ENCODE results near the gene MGAT3.
A peak's percentile ranks its signal among the peaks of the same experiment; 100 is the strongest.

The MGAT3 gene

DNA sequence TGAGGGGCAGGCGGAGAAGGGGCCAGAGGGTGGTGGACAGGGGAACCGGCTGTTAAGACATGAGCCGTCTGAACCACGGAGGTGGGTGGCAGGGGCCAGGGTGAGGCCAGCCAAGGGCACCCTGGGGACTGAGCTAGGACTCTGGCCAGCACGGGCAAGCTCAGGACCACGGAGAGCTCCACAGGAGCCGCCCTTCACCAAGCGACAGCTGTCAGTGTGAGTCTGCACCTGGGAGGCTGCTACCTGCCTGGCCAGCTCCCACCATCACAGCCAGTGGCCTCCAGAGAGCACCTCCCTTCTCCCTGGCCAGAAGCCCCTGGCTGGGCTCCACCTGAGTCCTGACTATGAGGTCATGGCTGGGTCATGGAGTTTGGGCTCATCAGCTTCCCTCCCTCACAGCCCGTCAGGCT, 21.6 kb downstream of the MGAT3 start:
- H3K36me3 Mint-ChIP-seq (ENCODE audit: low read depth), result no peaks in the 10 kb centered on the region
- peak; percentile 34 for DNase-seq
- H3K9me3 Mint-ChIP-seq, result no peaks in the 10 kb centered on the region
- no peaks in the 10 kb centered on the region for H3K4me1 Mint-ChIP-seq
- H3K27ac Mint-ChIP-seq, result no peak overlapping the region
- no peaks in the 10 kb centered on the region for H3K27me3 Mint-ChIP-seq
- H3K4me3 Mint-ChIP-seq, result no peak overlapping the region
- ATAC-seq, result no peak

DNA sequence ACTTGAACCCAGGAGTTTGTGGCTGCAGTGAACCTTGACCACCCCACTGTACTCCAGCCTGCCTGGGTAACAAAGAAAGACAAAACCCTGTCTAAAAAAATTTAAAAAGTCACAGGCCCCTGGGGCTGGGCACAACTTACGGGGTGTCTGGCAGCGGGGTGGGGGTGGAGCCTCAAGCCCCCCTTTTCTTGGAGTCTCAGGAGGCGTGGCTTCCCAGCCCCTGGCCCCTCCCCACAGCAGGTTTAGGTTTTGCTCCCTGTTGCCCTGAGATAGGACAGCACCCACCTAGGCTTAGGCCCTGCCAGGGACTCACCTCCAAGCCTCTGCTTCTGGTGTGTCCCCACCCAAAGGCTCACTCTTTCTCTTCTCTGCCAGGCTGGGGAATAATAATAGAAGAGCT, 22.4 kb downstream of the MGAT3 start:
- no peaks in the 10 kb centered on the region for H3K27me3 Mint-ChIP-seq
- DNase-seq, result no peak

DNA sequence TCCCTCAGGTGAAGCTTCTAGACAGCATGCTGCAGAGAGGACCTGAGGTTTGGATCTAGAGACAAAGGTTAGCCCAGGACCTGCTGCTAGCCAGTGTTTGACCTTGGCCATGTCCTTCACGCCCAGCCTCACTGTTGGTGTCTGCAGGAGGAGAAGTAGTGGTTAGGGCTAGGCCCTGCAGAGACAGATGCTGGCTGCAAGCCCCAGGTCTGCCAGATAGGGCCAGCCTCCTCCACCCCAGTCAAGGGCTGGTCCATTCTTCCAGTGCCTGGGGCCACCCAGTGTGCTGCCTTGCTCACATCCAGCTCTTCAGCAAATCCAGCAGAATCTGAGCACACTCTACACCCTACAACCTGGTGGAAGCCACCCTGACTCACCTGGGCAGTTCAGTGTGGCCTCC, 23.7 kb downstream of the MGAT3 start:
- H3K4me3 Mint-ChIP-seq, result no peak overlapping the region
- H3K36me3 Mint-ChIP-seq (ENCODE audit: low read depth), result no peaks in the 10 kb centered on the region
- H3K4me1 Mint-ChIP-seq, result no peaks in the 10 kb centered on the region
- DNase-seq (no peak), ATAC-seq (no peak)
- H3K9me3 Mint-ChIP-seq, result no peaks in the 10 kb centered on the region
- no peaks in the 10 kb centered on the region for H3K27me3 Mint-ChIP-seq
- H3K27ac Mint-ChIP-seq, result no peak overlapping the region

More for the DNA sequence above, 22.4 kb downstream of the MGAT3 start:
- Mint-ChIP-seq H3K27ac (no peak overlapping the region), H3K4me1 (no peaks in the 10 kb centered on the region), H3K4me3 (no peak overlapping the region), H3K36me3 (ENCODE audit: low read depth) (no peaks in the 10 kb centered on the region), H3K9me3 (no peaks in the 10 kb centered on the region)
- no peak for ATAC-seq

DNA sequence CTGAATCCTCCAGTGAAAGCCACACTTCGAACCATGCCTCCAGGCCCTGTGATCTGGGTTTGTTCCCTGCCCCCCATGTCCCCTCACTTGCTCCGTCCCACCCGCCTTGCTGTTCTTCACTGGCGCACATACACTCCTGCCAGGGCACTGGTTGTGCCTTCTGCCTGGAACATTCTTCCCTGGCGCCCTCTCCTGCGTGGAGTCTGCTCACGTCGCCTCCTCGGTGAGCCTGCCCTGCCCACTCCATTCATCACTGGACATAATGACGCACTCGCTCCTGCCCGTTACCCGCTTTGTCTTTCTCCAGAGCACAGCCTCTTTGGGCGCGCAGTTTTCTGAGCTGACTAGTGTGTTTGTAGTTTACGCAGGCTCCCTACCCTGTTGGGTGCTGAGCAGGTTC, 24.2 kb downstream of the MGAT3 start:
- no peak for ATAC-seq
- no peak overlapping the region for H3K27ac Mint-ChIP-seq
- no peak for DNase-seq
- no peak overlapping the region for H3K4me3 Mint-ChIP-seq
- H3K27me3 Mint-ChIP-seq, result no peaks in the 10 kb centered on the region
- H3K4me1 Mint-ChIP-seq, result no peaks in the 10 kb centered on the region
- no peaks in the 10 kb centered on the region for H3K36me3 Mint-ChIP-seq (ENCODE audit: low read depth)
- no peaks in the 10 kb centered on the region for H3K9me3 Mint-ChIP-seq

DNA sequence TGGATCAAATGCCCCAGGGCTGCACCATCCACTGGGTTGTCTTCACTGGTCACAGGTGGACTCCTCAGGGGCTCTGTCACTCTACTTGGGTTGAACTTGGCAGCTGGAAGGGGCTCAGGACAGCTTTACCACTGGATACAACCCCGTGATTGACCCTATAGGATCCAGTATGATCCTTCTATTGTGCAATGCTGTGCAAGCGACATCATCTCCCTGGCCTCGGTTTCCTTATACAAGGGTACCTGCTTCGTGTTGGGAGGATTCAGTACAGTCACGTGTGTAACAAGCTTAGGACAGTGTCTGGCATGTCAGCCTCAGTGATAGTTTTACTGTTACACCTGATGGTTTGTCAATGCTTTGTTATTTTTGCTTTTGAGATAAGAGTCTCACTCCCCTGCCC, 24.8 kb downstream of the MGAT3 start:
- Mint-ChIP-seq H3K9me3 (no peaks in the 10 kb centered on the region), H3K36me3 (ENCODE audit: low read depth) (no peaks in the 10 kb centered on the region), H3K27ac (no peak overlapping the region), H3K4me1 (no peaks in the 10 kb centered on the region), H3K4me3 (no peak overlapping the region), H3K27me3 (no peaks in the 10 kb centered on the region)
- DNase-seq (no peak), ATAC-seq (no peak)

DNA sequence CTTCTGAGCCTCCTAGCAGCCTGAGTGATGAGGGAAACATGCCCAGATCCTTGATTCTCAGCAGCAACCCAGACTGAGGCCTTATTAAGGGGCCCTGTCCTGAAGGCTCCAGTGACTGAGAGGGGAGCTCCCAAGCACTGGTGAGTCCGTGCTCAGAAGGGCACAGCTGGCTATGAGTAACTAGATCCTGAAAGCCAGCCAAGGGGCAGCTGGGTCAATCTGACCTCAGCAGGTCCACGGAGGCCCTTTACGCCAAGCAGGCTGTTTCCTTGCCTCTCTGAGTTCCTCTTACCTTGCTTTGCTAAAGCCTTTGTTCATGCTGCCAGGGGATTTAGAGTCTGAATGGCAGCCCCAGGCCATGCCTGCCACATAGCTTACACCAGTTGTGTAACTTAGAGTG, 26.0 kb downstream of the MGAT3 start:
- Mint-ChIP-seq H3K27me3 (no peaks in the 10 kb centered on the region), H3K9me3 (no peaks in the 10 kb centered on the region), H3K27ac (no peak overlapping the region), H3K36me3 (ENCODE audit: low read depth) (no peaks in the 10 kb centered on the region), H3K4me3 (no peak overlapping the region), H3K4me1 (no peaks in the 10 kb centered on the region)
- DNase-seq (no peak), ATAC-seq (no peak)

DNA sequence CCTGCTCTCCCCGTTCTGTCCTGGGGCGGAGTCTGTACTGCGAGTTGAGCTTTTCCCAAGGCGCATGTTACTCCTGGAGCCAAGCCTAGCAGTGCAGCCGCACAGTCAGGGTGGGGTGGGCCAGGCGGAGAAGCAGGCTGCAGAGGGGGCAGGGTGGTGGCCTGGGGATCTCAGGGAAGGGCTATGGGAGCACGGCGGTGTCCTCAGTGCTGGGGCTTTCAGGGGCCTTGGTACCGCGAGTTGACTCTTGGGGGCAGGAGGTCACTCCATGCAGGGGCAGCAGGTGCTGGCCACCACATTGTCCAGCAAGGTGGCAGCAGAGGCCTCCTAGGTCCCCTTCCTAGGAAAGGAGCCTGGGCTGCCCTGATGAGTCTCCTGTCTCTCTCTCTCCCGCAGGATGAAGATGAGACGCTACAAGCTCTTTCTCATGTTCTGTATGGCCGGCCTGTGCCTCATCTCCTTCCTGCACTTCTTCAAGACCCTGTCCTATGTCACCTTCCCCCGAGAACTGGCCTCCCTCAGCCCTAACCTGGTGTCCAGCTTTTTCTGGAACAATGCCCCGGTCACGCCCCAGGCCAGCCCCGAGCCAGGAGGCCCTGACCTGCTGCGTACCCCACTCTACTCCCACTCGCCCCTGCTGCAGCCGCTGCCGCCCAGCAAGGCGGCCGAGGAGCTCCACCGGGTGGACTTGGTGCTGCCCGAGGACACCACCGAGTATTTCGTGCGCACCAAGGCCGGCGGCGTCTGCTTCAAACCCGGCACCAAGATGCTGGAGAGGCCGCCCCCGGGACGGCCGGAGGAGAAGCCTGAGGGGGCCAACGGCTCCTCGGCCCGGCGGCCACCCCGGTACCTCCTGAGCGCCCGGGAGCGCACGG, 30.4 kb downstream of the MGAT3 start:
- Mint-ChIP-seq H3K9me3 (no peaks in the 10 kb centered on the region), H3K36me3 (ENCODE audit: low read depth) (no peaks in the 10 kb centered on the region), H3K27ac (no peak overlapping the region), H3K4me1 (peaks cover 9% of the 10 kb centered on the region), H3K4me3 (no peak overlapping the region), H3K27me3 (no peaks in the 10 kb centered on the region)
- no peak for ATAC-seq
- DNase-seq, result no peak

DNA sequence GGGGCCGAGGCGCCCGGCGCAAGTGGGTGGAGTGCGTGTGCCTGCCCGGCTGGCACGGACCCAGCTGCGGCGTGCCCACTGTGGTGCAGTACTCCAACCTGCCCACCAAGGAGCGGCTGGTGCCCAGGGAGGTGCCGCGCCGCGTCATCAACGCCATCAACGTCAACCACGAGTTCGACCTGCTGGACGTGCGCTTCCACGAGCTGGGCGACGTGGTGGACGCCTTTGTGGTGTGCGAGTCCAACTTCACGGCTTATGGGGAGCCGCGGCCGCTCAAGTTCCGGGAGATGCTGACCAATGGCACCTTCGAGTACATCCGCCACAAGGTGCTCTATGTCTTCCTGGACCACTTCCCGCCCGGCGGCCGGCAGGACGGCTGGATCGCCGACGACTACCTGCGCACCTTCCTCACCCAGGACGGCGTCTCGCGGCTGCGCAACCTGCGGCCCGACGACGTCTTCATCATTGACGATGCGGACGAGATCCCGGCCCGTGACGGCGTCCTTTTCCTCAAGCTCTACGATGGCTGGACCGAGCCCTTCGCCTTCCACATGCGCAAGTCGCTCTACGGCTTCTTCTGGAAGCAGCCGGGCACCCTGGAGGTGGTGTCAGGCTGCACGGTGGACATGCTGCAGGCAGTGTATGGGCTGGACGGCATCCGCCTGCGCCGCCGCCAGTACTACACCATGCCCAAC, 31.2 kb downstream of the MGAT3 start:
- Mint-ChIP-seq H3K27ac (no peak overlapping the region), H3K36me3 (ENCODE audit: low read depth) (no peaks in the 10 kb centered on the region), H3K4me1 (peaks cover 10% of the 10 kb centered on the region), H3K9me3 (no peaks in the 10 kb centered on the region), H3K4me3 (no peak overlapping the region), H3K27me3 (no peaks in the 10 kb centered on the region)
- no peak for DNase-seq
- ATAC-seq, result no peak

DNA sequence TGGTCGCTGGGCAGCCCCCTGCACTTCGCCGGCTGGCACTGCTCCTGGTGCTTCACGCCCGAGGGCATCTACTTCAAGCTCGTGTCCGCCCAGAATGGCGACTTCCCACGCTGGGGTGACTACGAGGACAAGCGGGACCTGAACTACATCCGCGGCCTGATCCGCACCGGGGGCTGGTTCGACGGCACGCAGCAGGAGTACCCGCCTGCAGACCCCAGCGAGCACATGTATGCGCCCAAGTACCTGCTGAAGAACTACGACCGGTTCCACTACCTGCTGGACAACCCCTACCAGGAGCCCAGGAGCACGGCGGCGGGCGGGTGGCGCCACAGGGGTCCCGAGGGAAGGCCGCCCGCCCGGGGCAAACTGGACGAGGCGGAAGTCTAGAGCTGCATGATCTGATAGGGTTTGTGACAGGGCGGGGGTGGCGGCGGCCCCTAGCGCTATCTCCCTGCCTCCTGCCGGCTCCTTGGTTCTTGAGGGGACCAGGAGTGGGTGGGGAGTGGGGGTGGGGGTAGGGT, 31.8 kb downstream of the MGAT3 start:
- Mint-ChIP-seq H3K27me3 (no peaks in the 10 kb centered on the region), H3K4me3 (no peak overlapping the region), H3K4me1 (peaks cover 13% of the 10 kb centered on the region), H3K36me3 (ENCODE audit: low read depth) (no peaks in the 10 kb centered on the region), H3K9me3 (no peaks in the 10 kb centered on the region), H3K27ac (no peak overlapping the region)
- ATAC-seq, result no peak
- DNase-seq, result no peak

DNA sequence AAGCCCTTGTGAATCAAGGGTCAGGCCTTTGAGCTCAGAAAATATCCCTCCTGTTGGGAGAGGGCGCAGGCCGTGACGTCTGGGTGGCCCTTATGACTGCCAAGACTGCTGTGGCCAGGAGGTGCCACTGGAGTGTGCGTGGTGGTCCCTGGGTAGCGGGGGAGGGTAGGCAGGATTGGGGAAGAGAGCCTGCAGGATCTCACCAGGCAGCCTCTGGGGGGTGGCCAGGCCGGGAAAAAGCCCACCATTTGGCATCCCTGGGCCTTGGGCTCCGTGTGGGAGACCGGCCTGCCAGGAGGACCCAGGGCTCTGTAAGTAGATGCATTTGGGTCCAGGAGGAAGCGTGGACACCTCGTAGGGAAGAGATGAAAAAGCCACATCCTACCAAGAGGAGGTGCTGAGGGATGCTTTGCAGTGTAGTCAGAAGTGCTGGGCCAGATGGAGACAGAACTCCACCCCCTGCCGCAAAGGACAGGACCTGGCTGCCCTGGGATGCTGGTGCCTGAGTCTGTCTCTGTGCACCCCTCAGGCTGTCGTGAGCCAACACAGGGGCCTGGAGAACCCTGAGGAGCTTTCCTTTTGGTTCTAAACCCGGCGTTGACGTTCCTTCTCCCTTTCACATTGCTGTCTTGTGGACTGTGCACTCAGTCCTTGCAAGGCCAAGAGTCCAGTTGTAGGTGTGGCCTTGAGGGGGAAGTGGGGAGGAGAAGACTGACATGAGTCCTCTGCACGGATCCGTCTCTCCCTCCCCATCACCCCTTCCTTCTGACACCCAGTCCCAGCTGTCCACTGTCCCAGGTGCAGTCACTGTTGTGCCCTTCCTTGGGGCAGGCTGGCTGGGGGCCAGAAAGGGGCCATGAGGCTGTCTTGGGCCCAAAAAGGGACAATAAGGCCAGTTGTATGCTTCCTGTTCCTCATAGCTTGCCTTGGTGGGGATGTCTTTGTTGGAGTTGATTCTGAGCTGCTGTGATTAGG, 32.6 kb downstream of the MGAT3 start:
- no peaks in the 10 kb centered on the region for H3K27me3 Mint-ChIP-seq
- H3K9me3 Mint-ChIP-seq, result no peaks in the 10 kb centered on the region
- peak overlapping the region; percentile 82 for H3K27ac Mint-ChIP-seq
- no peaks in the 10 kb centered on the region for H3K36me3 Mint-ChIP-seq (ENCODE audit: low read depth)
- no peak for DNase-seq
- H3K4me3 Mint-ChIP-seq, result peak overlapping the region; percentile 61
- peaks cover 13% of the 10 kb centered on the region for H3K4me1 Mint-ChIP-seq
- no peak for ATAC-seq

DNA sequence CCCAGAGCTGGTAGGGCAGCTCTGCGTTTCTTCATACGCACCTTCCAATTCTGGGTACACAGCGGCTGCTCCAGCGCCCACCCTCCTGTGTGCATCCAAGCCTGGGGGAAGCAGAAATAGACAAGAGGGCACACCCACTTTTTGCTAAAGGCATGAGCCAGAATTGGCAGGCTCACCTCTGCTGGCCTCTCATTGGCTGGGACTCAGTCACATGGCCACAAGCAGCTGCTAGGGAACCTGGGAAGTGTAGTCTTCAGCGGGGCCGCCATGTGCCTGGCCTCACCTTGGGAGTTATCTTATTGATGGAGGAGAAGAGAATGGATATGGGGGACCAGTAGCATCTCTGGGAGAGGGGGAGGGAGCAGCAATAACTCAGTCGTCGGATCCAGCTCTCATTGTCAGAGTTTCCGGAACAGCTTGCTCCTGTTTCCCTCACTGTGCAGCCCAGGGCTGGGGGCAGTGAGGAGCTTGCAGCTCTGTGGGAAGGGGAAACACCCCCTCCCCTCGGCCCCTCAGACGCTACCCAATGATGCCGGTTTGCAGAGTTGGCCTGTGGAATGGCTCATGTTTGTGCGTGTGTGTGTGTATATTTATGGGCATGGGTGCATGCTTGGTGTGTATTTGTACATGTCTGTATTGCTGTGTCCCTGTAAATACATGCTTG, 33.5 kb downstream of the MGAT3 start:
- H3K4me1 Mint-ChIP-seq, result peaks cover 15% of the 10 kb centered on the region
- H3K9me3 Mint-ChIP-seq, result no peaks in the 10 kb centered on the region
- peak; percentile 99 for ATAC-seq
- H3K27ac Mint-ChIP-seq, result peak overlapping the region; percentile 82
- no peaks in the 10 kb centered on the region for H3K36me3 Mint-ChIP-seq (ENCODE audit: low read depth)
- no peaks in the 10 kb centered on the region for H3K27me3 Mint-ChIP-seq
- H3K4me3 Mint-ChIP-seq, result peak overlapping the region; percentile 61
- peak; percentile 78 for DNase-seq

DNA sequence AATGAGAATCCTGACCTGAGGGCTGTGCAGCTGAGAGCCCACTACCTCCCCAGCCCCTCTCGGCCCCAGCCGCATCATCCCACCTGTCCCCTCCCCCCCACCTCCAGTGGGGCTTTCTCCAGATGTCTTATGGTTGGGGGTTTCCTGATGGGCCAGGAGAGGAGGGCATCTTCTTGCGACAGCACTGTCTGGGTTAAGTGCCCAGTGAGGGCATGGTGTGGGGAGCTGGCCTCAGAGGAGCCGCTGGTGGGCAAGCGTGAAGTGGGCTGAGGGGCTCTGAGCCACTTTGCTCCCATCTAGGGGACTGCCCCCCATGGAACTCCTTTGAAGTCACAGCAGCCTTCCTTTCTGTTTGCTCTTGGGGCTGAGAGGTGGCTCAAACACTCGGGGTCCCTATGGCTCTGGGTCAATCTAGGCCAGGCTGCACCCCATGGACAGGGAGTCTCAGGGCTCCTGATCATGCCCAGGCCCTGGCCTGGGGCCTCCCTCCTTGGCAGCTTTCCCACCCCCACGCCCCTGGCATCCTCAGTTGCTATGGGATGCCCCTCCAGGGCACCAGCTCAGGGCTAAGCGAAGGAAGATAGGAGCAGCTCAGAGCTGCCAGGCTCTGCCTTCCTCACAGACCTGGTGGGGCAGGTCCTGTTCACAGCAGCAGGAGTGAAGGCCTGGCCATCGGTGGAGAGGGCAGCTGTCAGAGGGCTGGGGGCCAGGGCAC, 34.3 kb downstream of the MGAT3 start:
- H3K36me3 Mint-ChIP-seq (ENCODE audit: low read depth), result no peaks in the 10 kb centered on the region
- peaks cover 15% of the 10 kb centered on the region for H3K4me1 Mint-ChIP-seq
- H3K4me3 Mint-ChIP-seq, result no peak overlapping the region
- no peaks in the 10 kb centered on the region for H3K9me3 Mint-ChIP-seq
- ATAC-seq (no peak), DNase-seq (no peak)
- no peak overlapping the region for H3K27ac Mint-ChIP-seq
- no peaks in the 10 kb centered on the region for H3K27me3 Mint-ChIP-seq

DNA sequence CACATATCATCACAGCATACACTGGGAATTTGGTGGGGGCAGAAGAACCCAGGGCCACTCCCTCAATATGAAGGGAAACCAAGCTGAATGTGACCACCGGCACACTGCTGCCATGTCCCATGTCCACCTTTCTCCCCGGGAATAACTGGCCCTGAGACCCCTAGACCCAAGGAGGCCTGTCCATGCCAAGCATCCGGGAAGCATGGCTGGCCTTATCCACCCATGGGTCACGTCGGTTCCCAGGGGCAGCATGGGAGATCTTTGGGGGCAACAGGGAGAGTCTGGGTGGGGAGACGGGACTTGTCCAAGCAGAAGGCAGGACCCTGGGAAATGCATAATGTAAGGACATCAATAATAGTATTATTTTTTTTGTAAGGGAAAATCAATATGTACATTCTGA, 34.9 kb downstream of the MGAT3 start:
- Mint-ChIP-seq H3K27ac (no peak overlapping the region), H3K27me3 (no peaks in the 10 kb centered on the region), H3K4me3 (no peak overlapping the region), H3K4me1 (peaks cover 18% of the 10 kb centered on the region), H3K9me3 (no peaks in the 10 kb centered on the region), H3K36me3 (ENCODE audit: low read depth) (no peaks in the 10 kb centered on the region)
- DNase-seq (no peak), ATAC-seq (no peak)

All from activated naive CD8-positive, alpha-beta T cell treated with anti-CD3 and anti-CD28 coated beads, Interleukin-2, amount 50 U/mL, for 24 hours (primary cell).